HT1080 (cell line): ENCODE measurements around the gene ARHGAP45. TPM values are rescaled to one million over a fixed set of nuclear protein-coding genes. Genes with fewer than 3 reads are reported as not detected.

Experiments used
- DNase-seq: peaks from one replicate; pipeline ENCODE4 v3.0.0-alpha.2; 2015; ENCODE audit warnings: low read depth
- total RNA-seq: library from RNA; depleted of rRNA; stranded (reverse); fragments of >200 nt; shearing (Covaris generic); gene quantifications from 2 replicates; pipeline ENCODE4 v1.2.3, GENCODE V29; 2014

Gene ARHGAP45
- total RNA-seq, 1 experiment from 2014 or later = 1.4 TPM

- no peak for DNase-seq
These were observed 1.3 kb downstream of the ARHGAP45 start for GRCh38 chr19:1068009-1069001.

GRCh38 chr19:1069009-1069779 lies 2.2 kb downstream of the ARHGAP45 start:
- peak; percentile 46 for DNase-seq

- DNase-seq = no peak
These were observed 3.6 kb downstream of the ARHGAP45 start for GRCh38 chr19:1070576-1070930.

GRCh38 chr19:1070931-1071791 lies 4.2 kb downstream of the ARHGAP45 start:
- no peak for DNase-seq

GRCh38 chr19:1072371-1073015 lies 5.5 kb downstream of the ARHGAP45 start:
- no peak for DNase-seq

GRCh38 chr19:1073063-1073955 lies 6.3 kb downstream of the ARHGAP45 start:
- no peak for DNase-seq

- DNase-seq = no peak
These were observed 7.1 kb downstream of the ARHGAP45 start for GRCh38 chr19:1073956-1074517.

GRCh38 chr19:1074544-1075283 lies 7.7 kb downstream of the ARHGAP45 start:
- DNase-seq = no peak

- DNase-seq = no peak
These were observed 9.0 kb downstream of the ARHGAP45 start for GRCh38 chr19:1076046-1076386.

GRCh38 chr19:1076951-1077350 lies 10.0 kb downstream of the ARHGAP45 start:
- DNase-seq = peak; percentile 53

GRCh38 chr19:1079566-1080111 lies 12.7 kb downstream of the ARHGAP45 start:
- DNase-seq = no peak

- DNase-seq = no peak
These were observed 13.6 kb downstream of the ARHGAP45 start for GRCh38 chr19:1080360-1081161.

GRCh38 chr19:1081301-1082164 lies 14.6 kb downstream of the ARHGAP45 start:
- no peak for DNase-seq

- DNase-seq = no peak
These were observed 15.4 kb downstream of the ARHGAP45 start for GRCh38 chr19:1082165-1082927.

- DNase-seq = no peak
These were observed 16.2 kb downstream of the ARHGAP45 start for GRCh38 chr19:1082928-1083816.
